ENCODE data around the gene CNTNAP5.

Gene CNTNAP5

DNA sequence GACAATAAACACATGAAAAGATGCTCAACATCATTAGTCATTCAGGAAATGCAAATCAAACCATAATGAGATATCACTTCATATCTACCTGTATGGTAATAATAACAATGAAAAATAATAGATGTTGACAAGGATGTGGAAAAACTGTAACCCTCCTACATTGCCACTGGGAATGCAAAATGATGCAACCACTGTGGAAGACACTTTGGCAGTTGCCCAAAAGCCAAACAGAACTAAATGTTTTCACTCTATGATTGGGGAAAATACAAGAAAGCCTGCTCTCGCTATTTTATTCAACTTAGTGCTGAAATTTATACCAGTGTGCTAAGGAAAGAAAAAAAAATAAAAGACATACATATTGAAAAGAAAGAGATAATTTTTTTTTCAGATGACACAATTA, 934.5 kb downstream of the CNTNAP5 start:
- no peak for FAIRE-seq

- no peak for FAIRE-seq
These were observed 936.0 kb downstream of the CNTNAP5 start for GRCh38 chr2:124961132-124961531.

Measured in A204.1 (cell line).